B cell (primary cell): ENCODE measurements around the gene STXBP6. TPM values are rescaled to one million over a fixed set of nuclear protein-coding genes. Genes with fewer than 3 reads are reported as not detected.

Experiments
- ATAC-seq: fragments of 200-7000 bp; cut with Tn5 transposase; one replicate; pipeline ENCODE4 v1.10.0; 2021; ENCODE audit warnings: low read depth, mild to moderate bottlenecking, moderate number of reproducible peaks, moderate library complexity
- CTCF ChIA-PET: fragments of 350-600 bp; sonication (Branson Sonifier 250); formaldehyde crosslinking; loops from one replicate; lab custom pipeline; 2021; ENCODE audit warnings: antibody characterized with exemption, inconsistent platforms; lab: Charles Lee
- POLR2A ChIA-PET: fragments of 350-600 bp; sonication (Branson Sonifier 250); formaldehyde crosslinking; loops from one replicate; lab custom pipeline; 2021; ENCODE audit warnings: antibody characterized with exemption; lab: Charles Lee
- DNase-seq: peaks from one replicate; pipeline ENCODE4 v3.0.0; 2013
- H2AFZ ChIP-seq: 2 replicates; pipeline ENCODE4 v1.6.1; 2012; ENCODE audit warnings: mild to moderate bottlenecking, low read depth, low read length; ENCODE audit not compliant: insufficient read depth, poor library complexity, severe bottlenecking
- H3K27ac ChIP-seq, 2 donors: 1 replicate in 1 of 2; 2 replicates in 1 of 2; pipeline ENCODE4 v1.5.1; 2012 to 2013; ENCODE audit warnings: low read length in 2 of 2, mild to moderate bottlenecking in 2 of 2, moderate library complexity in 1 of 2
- H3K27me3 ChIP-seq, 4 experiments: fragments of 200-600 bp in 1 of 4; sonication (generic) in 1 of 4; replicated peaks in 1 of 4; 1 replicate in 2 of 4; 2 replicates in 2 of 4; pipeline versions ENCODE4 v1.6.1 to v1.7.0; 2013 to 2016; ENCODE audit warnings: low read length in 3 of 4, mild to moderate bottlenecking in 2 of 4, mixed read lengths in 1 of 4, moderate library complexity in 1 of 4; ENCODE audit not compliant: insufficient read depth in 4 of 4, control insufficient read depth in 3 of 4; ENCODE audit errors: control extremely low read depth in 1 of 4
- H3K36me3 ChIP-seq, 2 experiments: replicated peaks in 1 of 2; 1 replicate in 1 of 2; 2 replicates in 1 of 2; pipeline versions ENCODE4 v1.6.1 to v1.7.1; 2013; ENCODE audit warnings: low read length in 1 of 2; ENCODE audit not compliant: insufficient read depth in 2 of 2, control insufficient read depth in 1 of 2; ENCODE audit errors: control extremely low read depth in 1 of 2, extremely low read depth in 1 of 2
- H3K4me1 ChIP-seq, 2 donors: fragments of 200-600 bp in 1 of 2; sonication (generic) in 1 of 2; 1 replicate in 1 of 2; 2 replicates in 1 of 2; pipeline versions ENCODE4 v1.5.1 to v1.6.1; 2013 to 2017; ENCODE audit warnings: low read length in 2 of 2; ENCODE audit not compliant: control insufficient read depth in 2 of 2, insufficient read depth in 2 of 2
- H3K4me2 ChIP-seq: replicated peaks from 2 replicates; pipeline ENCODE3; 2012; ENCODE audit warnings: mild to moderate bottlenecking, low read depth, low read length; ENCODE audit not compliant: poor library complexity, severe bottlenecking
- H3K4me3 ChIP-seq, 5 experiments: fragments of 200-600 bp in 1 of 5; sonication (generic) in 1 of 5; 1 replicate in 3 of 5; 2 replicates in 2 of 5; pipeline versions ENCODE4 v1.5.1 to v1.7.0; 2011 to 2016; ENCODE audit warnings: low read length in 4 of 5, mild to moderate bottlenecking in 4 of 5, low read depth in 2 of 5, control low read depth in 1 of 5, moderate library complexity in 1 of 5; ENCODE audit not compliant: insufficient read depth in 1 of 5; ENCODE audit errors: control extremely low read depth in 1 of 5, extremely low read depth in 1 of 5
- H3K79me2 ChIP-seq: fragments of 200-600 bp; sonication (generic); one replicate; pipeline ENCODE4 v1.6.0; 2016; ENCODE audit warnings: low read length; ENCODE audit not compliant: control insufficient read depth, insufficient read depth
- H3K9ac ChIP-seq: fragments of 200-600 bp; sonication (generic); 2 replicates; pipeline ENCODE4 v1.6.1; 2017; ENCODE audit warnings: mild to moderate bottlenecking, low read length, moderate library complexity
- H3K9me3 ChIP-seq, 3 donors: one replicate each; pipeline versions ENCODE4 v1.6.1 to v1.7.1; 2013; ENCODE audit warnings: low read length in 2 of 3; ENCODE audit not compliant: control insufficient read depth in 2 of 3, insufficient read depth in 1 of 3; ENCODE audit errors: control extremely low read depth in 1 of 3
- H4K20me1 ChIP-seq: 2 replicates; pipeline ENCODE4 v1.6.0; 2012; ENCODE audit warnings: mild to moderate bottlenecking, low read length; ENCODE audit not compliant: insufficient read depth, control insufficient read depth, poor library complexity, severe bottlenecking
- H3K27ac Mint-ChIP-seq: one replicate; pipeline ENCODE4 v1.8.0; 2021; ENCODE audit warnings: mixed read lengths
- H3K27me3 Mint-ChIP-seq: one replicate; pipeline ENCODE4 v1.8.0; 2021; ENCODE audit warnings: mixed read lengths
- H3K4me1 Mint-ChIP-seq: one replicate; pipeline ENCODE4 v1.8.0; 2021; ENCODE audit warnings: mixed read lengths
- H3K4me3 Mint-ChIP-seq: one replicate; pipeline ENCODE4 v1.8.0; 2021; ENCODE audit warnings: mixed read lengths
- H3K9me3 Mint-ChIP-seq: one replicate; pipeline ENCODE4 v1.8.0; 2022; ENCODE audit warnings: mixed read lengths; ENCODE audit not compliant: insufficient read depth
- CTCF ChIP-seq: fragments of 200-600 bp; IDR thresholded peaks from one replicate; pipeline ENCODE4 v1.8.0; 2022; ENCODE audit warnings: antibody characterized with exemption, mild to moderate bottlenecking
- EZH2 ChIP-seq: IDR thresholded peaks from 2 replicates; pipeline ENCODE4 v1.6.1; 2012; ENCODE audit warnings: borderline replicate concordance, low read depth, mild to moderate bottlenecking, moderate library complexity, low read length; ENCODE audit not compliant: insufficient read depth, poor library complexity, severe bottlenecking
- WGBS: methylation state at CpG from one replicate; pipeline ENCODE4 v1.1.5; 2013; ENCODE audit warnings: missing lambda C conversion rate; ENCODE audit not compliant: insufficient coverage; 5-methylcytosine and 5-hydroxymethylcytosine counted together
- intact Hi-C: fragments of 100-400 bp; cut with micrococcal nuclease; formaldehyde crosslinking; loops from one replicate; pipeline ENCODE4 v1.10.0; 2022
- polyA plus RNA-seq: library from polyadenylated mRNA; depleted of rRNA; stranded (reverse); fragments of >200 nt; gene quantifications from 2 replicates; pipeline ENCODE4 v1.2.3, GENCODE V29; 2012
- total RNA-seq, 2 donors: library from RNA; stranded (reverse); fragments of 120-200 nt in 1 of 2; gene quantifications; 1 replicate in 1 of 2; 2 replicates in 1 of 2; pipeline versions ENCODE4 v1.2.3 to v1.2.4, GENCODE V29; 2013 to 2022

The STXBP6 gene
- total and polyA plus RNA-seq, 2 donors (not counting 1 experiment from before 2014, with no cell fraction given) = 0.01 TPM; not detected in 1

GRCh38 chr14:24892497-24893051 is 157.4 kb downstream of the STXBP6 start:
- no peaks in the 10 kb centered on the region for H3K4me1 Mint-ChIP-seq
- DNase-seq (no peak), ATAC-seq (no peak)
- intact Hi-C loops = no loop called here
- H3K9ac ChIP-seq = no peak overlapping the region
- peaks cover 14% of the 10 kb centered on the region for H3K27me3 Mint-ChIP-seq
- no peak overlapping the region for H3K27ac ChIP-seq
- no peak overlapping the region for H3K27ac Mint-ChIP-seq
- no peak for TF ChIP-seq CTCF
- TF ChIP-seq EZH2 = no peak
- no peaks in the 10 kb centered on the region for H4K20me1 ChIP-seq
- no peaks in the 10 kb centered on the region for H3K27me3 ChIP-seq
- no peak overlapping the region for H3K4me3 ChIP-seq
- H3K9me3 Mint-ChIP-seq = peaks cover 10% of the 10 kb centered on the region
- H3K36me3 ChIP-seq = no peaks in the 10 kb centered on the region
- WGBS = 71% methylated on average over 6 of the region's 6 CpGs
- H3K4me3 Mint-ChIP-seq = no peak overlapping the region
- H3K9me3 ChIP-seq = peaks cover 0 to 8% (median 1%) of the 10 kb centered on the region in 3 donors
- H2AFZ ChIP-seq = no peak overlapping the region
- no peaks in the 10 kb centered on the region for H3K4me1 ChIP-seq
- ChIA-PET CTCF (no interaction called here), POLR2A (no interaction called here)
- H3K4me2 ChIP-seq = no peak overlapping the region
- no peaks in the 10 kb centered on the region for H3K79me2 ChIP-seq

- intact Hi-C loops = no loop called here
- H2AFZ ChIP-seq = no peak overlapping the region
- H3K79me2 ChIP-seq = no peaks in the 10 kb centered on the region
- H3K4me1 Mint-ChIP-seq = no peaks in the 10 kb centered on the region
- ChIA-PET POLR2A (no interaction called here), CTCF (no interaction called here)
- peaks cover 10% of the 10 kb centered on the region for H3K9me3 Mint-ChIP-seq
- no peak overlapping the region for H3K27ac ChIP-seq
- no peaks in the 10 kb centered on the region for H4K20me1 ChIP-seq
- H3K9me3 ChIP-seq = peaks cover 0 to 8% (median 1%) of the 10 kb centered on the region in 3 donors
- no peak overlapping the region for H3K27ac Mint-ChIP-seq
- DNase-seq (no peak), ATAC-seq (no peak)
- H3K9ac ChIP-seq = no peak overlapping the region
- no peaks in the 10 kb centered on the region for H3K36me3 ChIP-seq
- no peak overlapping the region for H3K4me2 ChIP-seq
- WGBS = 60% methylated on average over 1 of the region's 1 CpG
- peaks cover 14% of the 10 kb centered on the region for H3K27me3 Mint-ChIP-seq
- H3K4me1 ChIP-seq = no peaks in the 10 kb centered on the region
- no peak overlapping the region for H3K4me3 Mint-ChIP-seq
- TF ChIP-seq EZH2 = no peak
- TF ChIP-seq CTCF = no peak
- no peak overlapping the region for H3K4me3 ChIP-seq
- H3K27me3 ChIP-seq = no peaks in the 10 kb centered on the region
Observed at GRCh38 chr14:24891987-24892496, 157.9 kb downstream of the STXBP6 start.
